Liver (tissue), 3 donors: Measurements from ENCODE around the gene SAMD4A.

ENCODE experiments used
- RXRA ChIP-seq, 2 donors: IDR thresholded peaks; 2 replicates each; pipeline ENCODE4 v1.6.1; 2017 to 2018; ENCODE audit warnings: antibody characterized with exemption in 2 of 2, mild to moderate bottlenecking in 1 of 2
- TF ChIP-seq, protein P1 (sequence below): fragments of 150-350 bp; IDR thresholded peaks from 2 replicates; pipeline ENCODE4 v1.5.1; 2017; ENCODE audit warnings: improper control_type of control experiment, low read depth, low read length; ENCODE audit not compliant: missing input control
- donor health status: healthy.
- donor health status: healthy.

- TF ChIP-seq, protein P1, sequence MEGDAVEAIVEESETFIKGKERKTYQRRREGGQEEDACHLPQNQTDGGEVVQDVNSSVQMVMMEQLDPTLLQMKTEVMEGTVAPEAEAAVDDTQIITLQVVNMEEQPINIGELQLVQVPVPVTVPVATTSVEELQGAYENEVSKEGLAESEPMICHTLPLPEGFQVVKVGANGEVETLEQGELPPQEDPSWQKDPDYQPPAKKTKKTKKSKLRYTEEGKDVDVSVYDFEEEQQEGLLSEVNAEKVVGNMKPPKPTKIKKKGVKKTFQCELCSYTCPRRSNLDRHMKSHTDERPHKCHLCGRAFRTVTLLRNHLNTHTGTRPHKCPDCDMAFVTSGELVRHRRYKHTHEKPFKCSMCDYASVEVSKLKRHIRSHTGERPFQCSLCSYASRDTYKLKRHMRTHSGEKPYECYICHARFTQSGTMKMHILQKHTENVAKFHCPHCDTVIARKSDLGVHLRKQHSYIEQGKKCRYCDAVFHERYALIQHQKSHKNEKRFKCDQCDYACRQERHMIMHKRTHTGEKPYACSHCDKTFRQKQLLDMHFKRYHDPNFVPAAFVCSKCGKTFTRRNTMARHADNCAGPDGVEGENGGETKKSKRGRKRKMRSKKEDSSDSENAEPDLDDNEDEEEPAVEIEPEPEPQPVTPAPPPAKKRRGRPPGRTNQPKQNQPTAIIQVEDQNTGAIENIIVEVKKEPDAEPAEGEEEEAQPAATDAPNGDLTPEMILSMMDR, result no peak
- peak in 1 of 2 donors; percentile 42 for TF ChIP-seq RXRA (IDR thresholded peaks at IDR 0.05)
Observed at GRCh38 chr14:54650959-54651351, 84.0 kb downstream of the SAMD4A start.
